ENCODE data around the gene ZNF598.
"Not testable (repeated sequence)": the region's sequence is repeated elsewhere in the genome, so short reads cannot be mapped to it uniquely, and the experiment has no call there.

Gene ZNF598

GRCh38 chr16:1968146-1968953 is 41.3 kb downstream of the ZNF598 start:
- H3K36me3 Mint-ChIP-seq (ENCODE audit: low read depth), result peaks cover 9% of the 10 kb centered on the region
- H3K4me3 Mint-ChIP-seq, result peak overlapping the region; percentile 23 to 78 (median 70)
- no peaks in the 10 kb centered on the region for H3K9me3 Mint-ChIP-seq
- no peak overlapping the region for H3K27ac Mint-ChIP-seq
- peaks cover 23% of the 10 kb centered on the region for H3K4me1 Mint-ChIP-seq
- H3K27me3 Mint-ChIP-seq (ENCODE audit: low read depth), result peaks cover 4% of the 10 kb centered on the region
- no peak for TF ChIP-seq CTCF (IDR thresholded peaks at IDR 0.05; ENCODE audit: unreplicated experiment in 3 of 3)

GRCh38 chr16:1966460-1966859 is 43.2 kb downstream of the ZNF598 start, which contains the start of gene RNF151:
RNF151 (plus strand) TSS chr16:1966856; CDS start chr16:1966882, 26 bp downstream.
- H3K4me1 Mint-ChIP-seq, result peaks cover 16% of the 10 kb centered on the region
- peak within 1 kb of the TSS; percentile 95 to 99 (median 96) for H3K4me3 Mint-ChIP-seq
- TF ChIP-seq CTCF (IDR thresholded peaks at IDR 0.05; ENCODE audit: unreplicated experiment in 3 of 3), result no peak
- H3K27ac Mint-ChIP-seq, result peak within 1 kb of the TSS; percentile 75 to 96 (median 95)
- no peaks in the 10 kb centered on the region for H3K9me3 Mint-ChIP-seq
- peaks cover 1% of the 10 kb centered on the region for H3K27me3 Mint-ChIP-seq (ENCODE audit: low read depth)
- H3K36me3 Mint-ChIP-seq (ENCODE audit: low read depth), result peaks cover 23% of the 10 kb centered on the region

- Mint-ChIP-seq H3K27me3 (ENCODE audit: low read depth) (peaks cover 6% of the 10 kb centered on the region), H3K4me1 (peaks cover 23% of the 10 kb centered on the region), H3K36me3 (ENCODE audit: low read depth) (peaks cover 30% of the 10 kb centered on the region), H3K27ac (peak overlapping the region; percentile 75 to 96 (median 95)), H3K9me3 (no peaks in the 10 kb centered on the region), H3K4me3 (peak overlapping the region; percentile 95 to 99 (median 96))
- no peak for TF ChIP-seq CTCF (IDR thresholded peaks at IDR 0.05; ENCODE audit: unreplicated experiment in 3 of 3)
These were observed 44.1 kb downstream of the ZNF598 start for GRCh38 chr16:1965396-1966001.

- Mint-ChIP-seq H3K9me3 (no peaks in the 10 kb centered on the region), H3K27ac (peak within 1 kb of the TSS; percentile 75 to 96 (median 95)), H3K36me3 (ENCODE audit: low read depth) (peaks cover 30% of the 10 kb centered on the region), H3K27me3 (ENCODE audit: low read depth) (peaks cover 6% of the 10 kb centered on the region), H3K4me3 (peak within 1 kb of the TSS; percentile 96 to 99 (median 96)), H3K4me1 (peaks cover 27% of the 10 kb centered on the region)
- TF ChIP-seq CTCF (IDR thresholded peaks at IDR 0.05; ENCODE audit: unreplicated experiment in 3 of 3), result peak in 1 of 3 experiments; percentile 3
These were observed 44.9 kb downstream of the ZNF598 start, which contains the start of gene RPS2 for GRCh38 chr16:1964506-1965395. RPS2 (minus strand) TSS chr16:1964826; CDS start chr16:1964625, 201 bp downstream.

GRCh38 chr16:1963806-1964505 is 45.7 kb downstream of the ZNF598 start:
- peaks cover 30% of the 10 kb centered on the region for H3K36me3 Mint-ChIP-seq (ENCODE audit: low read depth)
- TF ChIP-seq CTCF (IDR thresholded peaks at IDR 0.05; ENCODE audit: unreplicated experiment in 3 of 3), result peak in 1 of 3 experiments; percentile 19
- peaks cover 6% of the 10 kb centered on the region for H3K27me3 Mint-ChIP-seq (ENCODE audit: low read depth)
- H3K27ac Mint-ChIP-seq, result peak overlapping the region; percentile 75 to 90 (median 90)
- H3K9me3 Mint-ChIP-seq, result no peaks in the 10 kb centered on the region
- peaks cover 27% of the 10 kb centered on the region for H3K4me1 Mint-ChIP-seq
- H3K4me3 Mint-ChIP-seq, result peak overlapping the region; percentile 96 to 99 (median 96)

- H3K9me3 Mint-ChIP-seq; H3K27me3 Mint-ChIP-seq (ENCODE audit: low read depth): not testable (repeated sequence)
- H3K27ac Mint-ChIP-seq, result peak overlapping the region in 1 of 3 experiments; percentile 75
- H3K4me3 Mint-ChIP-seq, result peak overlapping the region; percentile 96 to 99 (median 96)
- H3K4me1 Mint-ChIP-seq, result peaks cover 27% of the 10 kb centered on the region
- peaks cover 30% of the 10 kb centered on the region for H3K36me3 Mint-ChIP-seq (ENCODE audit: low read depth)
These were observed 47.2 kb downstream of the ZNF598 start for GRCh38 chr16:1962161-1963153.

Data from nephron (organoid).